NB4 (cell line): ENCODE measurements around the gene LTK.
"Not testable (repeated sequence)": the region's sequence is repeated elsewhere in the genome, so short reads cannot be mapped to it uniquely, and the experiment has no call there.

Source experiments
- DNase-seq: peaks from one replicate; pipeline ENCODE4 v3.0.0; 2010; ENCODE audit warnings: low read depth
- H3K4me3 ChIP-seq: one replicate; pipeline ENCODE4 v1.5.1; 2011; ENCODE audit warnings: mild to moderate bottlenecking, low read depth, low read length, moderate library complexity
- CTCF ChIP-seq: IDR thresholded peaks from one replicate; pipeline ENCODE4 v1.5.1; 2012; ENCODE audit warnings: low read depth, low read length
- MAX ChIP-seq: IDR thresholded peaks from 2 replicates; pipeline ENCODE4 v1.6.1; 2011; ENCODE audit warnings: low read depth, low read length
- MYC ChIP-seq: IDR thresholded peaks from 2 replicates; pipeline ENCODE4 v1.6.1; 2011; ENCODE audit warnings: low read depth, low read length
- POLR2A ChIP-seq: IDR thresholded peaks from 2 replicates; pipeline ENCODE4 v1.6.1; 2011; ENCODE audit warnings: mild to moderate bottlenecking; ENCODE audit not compliant: insufficient read length; ENCODE audit errors: extremely low read depth

LTK gene

GRCh38 chr15:41480396-41481140 lies 33.1 kb downstream of the LTK start:
- no peak for TF ChIP-seq CTCF
- no peak for TF ChIP-seq MYC
- no peak for TF ChIP-seq MAX
- no peak for TF ChIP-seq POLR2A
- DNase-seq = no peak
- H3K4me3 ChIP-seq = no peak overlapping the region

- TF ChIP-seq CTCF (no peak), POLR2A (no peak), MYC (no peak)
- H3K4me3 ChIP-seq = no peak overlapping the region
- no peak for DNase-seq
Measured at GRCh38 chr15:41476416-41477048, 37.1 kb downstream of the LTK start.

- no peak overlapping the region for H3K4me3 ChIP-seq
- DNase-seq = no peak
- TF ChIP-seq MYC (no peak), POLR2A (no peak), CTCF (no peak), MAX (no peak)
Measured at GRCh38 chr15:41474941-41475340, 38.7 kb downstream of the LTK start.

GRCh38 chr15:41474436-41474835 lies 39.2 kb downstream of the LTK start:
- no peak for TF ChIP-seq MAX
- no peak for TF ChIP-seq CTCF
- no peak for TF ChIP-seq MYC
- TF ChIP-seq POLR2A = no peak
- no peak overlapping the region for H3K4me3 ChIP-seq
- no peak for DNase-seq

- H3K4me3 ChIP-seq = no peak overlapping the region
- no peak for DNase-seq
- TF ChIP-seq POLR2A = no peak
- TF ChIP-seq CTCF = no peak
- no peak for TF ChIP-seq MAX
- TF ChIP-seq MYC = no peak
Measured at GRCh38 chr15:41473418-41473817, 40.2 kb downstream of the LTK start.

- not testable (repeated sequence) for DNase-seq, H3K4me3 ChIP-seq
Measured at GRCh38 chr15:41469644-41470043, 44.0 kb downstream of the LTK start.
